Measurements from ENCODE around the gene POMP.

The POMP gene, protein sequence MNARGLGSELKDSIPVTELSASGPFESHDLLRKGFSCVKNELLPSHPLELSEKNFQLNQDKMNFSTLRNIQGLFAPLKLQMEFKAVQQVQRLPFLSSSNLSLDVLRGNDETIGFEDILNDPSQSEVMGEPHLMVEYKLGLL

DNA sequence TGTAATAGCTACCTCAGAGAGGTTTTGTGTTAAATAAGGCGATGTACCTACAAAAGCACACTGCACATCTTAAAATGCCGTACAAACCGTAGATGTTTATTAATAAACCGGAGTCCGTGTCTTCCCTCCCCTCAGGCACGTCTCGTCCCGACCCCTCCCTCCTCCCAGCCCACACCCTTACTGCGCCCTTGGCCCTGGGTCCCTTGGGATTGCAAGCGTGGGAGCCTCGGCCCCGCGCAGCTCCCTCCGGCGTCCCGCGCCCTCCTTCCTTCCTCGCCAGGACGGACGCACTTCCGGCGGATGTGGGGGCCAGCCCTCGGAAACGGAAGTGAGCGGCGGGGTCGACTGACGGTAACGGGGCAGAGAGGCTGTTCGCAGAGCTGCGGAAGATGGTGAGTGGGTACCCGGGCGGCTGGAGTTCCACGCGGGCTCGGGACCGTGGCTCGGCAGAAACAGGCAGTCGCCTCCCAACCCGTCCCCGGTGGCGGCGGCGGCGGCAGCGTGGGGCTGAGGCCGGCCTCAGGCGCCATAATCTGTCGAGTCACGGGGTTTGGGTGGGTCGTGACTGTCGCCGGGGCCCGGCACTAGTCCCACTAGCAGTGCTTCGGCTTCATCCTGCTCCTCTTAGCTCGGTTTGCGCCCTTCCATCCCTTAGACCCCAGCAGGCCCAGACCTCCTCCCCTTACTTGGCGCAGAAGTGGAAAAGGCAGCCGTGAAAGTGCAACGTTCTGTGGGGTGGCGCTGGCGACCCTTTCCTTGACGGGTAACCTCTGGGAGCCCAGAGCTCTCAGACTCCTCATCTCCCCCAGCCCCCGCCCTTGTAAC lies at the start of gene POMP:
TSS of gene POMP (plus strand) at position 335 of the 825 bp plus-strand sequence. CDS start at position 390, 55 bp downstream.
- FAIRE-seq = no peak

DNA sequence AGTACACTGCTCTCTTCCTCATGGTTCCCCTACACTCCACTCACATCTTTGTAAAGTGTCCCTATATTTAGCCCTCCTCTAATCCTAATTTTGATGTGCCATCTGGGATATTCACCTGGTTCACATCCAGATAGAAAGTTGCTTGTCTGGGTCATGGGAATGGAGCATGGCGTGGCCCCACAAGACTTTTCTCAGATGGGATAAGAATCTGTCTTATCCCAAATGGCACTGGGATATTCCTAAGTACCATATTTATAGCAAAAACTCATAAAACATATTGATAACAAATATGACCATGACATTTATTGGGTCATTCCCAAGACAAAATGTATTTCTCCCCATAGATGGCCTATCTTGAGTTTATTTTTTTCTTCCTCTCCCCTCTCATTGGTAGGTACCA lies 49.5 kb upstream of the POMP start:
- no peak for FAIRE-seq

DNA sequence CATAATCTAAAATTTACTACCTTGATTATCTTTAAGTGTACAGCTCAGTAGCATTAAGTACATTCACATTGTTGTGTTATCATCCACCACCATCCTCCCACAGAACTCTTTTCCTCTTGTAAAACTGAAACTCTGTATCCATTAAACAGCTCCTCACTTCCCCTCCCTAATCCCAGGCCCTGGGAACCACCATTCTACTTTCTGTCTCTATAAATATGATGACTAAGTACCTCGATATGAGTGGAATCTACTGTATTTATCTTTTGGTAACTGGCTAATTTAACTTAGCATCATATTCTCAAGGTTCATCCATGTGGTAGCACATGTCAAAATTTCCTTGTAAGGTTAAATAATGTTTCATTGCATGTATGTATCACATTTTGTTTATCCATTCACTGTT lies 49.0 kb upstream of the POMP start:
- FAIRE-seq = no peak

DNA sequence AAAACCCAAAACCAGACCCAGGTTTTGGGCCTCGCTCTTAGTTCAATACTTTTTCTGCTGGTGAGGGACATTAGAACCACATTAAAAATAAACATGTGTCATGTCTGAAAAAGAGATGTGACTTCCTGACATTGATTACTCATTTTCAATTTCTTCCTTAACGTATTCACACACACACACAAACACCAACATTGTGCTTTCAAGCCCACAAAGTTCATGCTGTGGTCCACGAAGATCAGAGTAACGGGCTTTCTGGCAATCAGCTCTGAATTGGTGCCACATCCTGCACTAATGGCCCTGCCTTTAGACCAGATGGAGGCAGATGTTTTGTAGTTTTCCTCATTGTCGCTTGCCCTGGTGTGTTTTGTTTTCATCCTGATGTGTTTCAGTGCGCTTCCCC lies 47.9 kb upstream of the POMP start:
- no peak for FAIRE-seq

DNA sequence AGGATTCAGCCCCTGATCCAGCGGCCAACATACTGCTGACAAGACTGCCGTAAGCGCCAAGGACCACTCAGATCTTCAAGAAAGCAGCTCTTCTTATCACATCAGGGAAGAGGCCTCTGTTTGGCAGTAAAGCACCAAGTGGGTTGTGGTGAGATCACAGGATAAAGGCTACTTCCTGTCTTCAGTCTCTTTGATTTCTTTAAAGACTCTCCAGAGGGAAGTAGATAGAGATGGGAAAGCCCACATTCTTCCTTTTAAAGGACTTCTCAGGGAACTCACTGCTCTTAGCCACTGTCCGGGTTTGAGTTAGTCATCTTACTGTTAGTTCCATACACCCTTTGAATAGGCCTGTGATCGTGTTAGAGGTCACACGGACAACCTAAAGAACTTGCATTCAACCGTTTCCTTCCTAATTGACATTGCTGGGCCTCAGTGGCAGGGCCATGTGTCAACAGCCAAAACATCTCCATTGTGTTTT lies 47.2 kb upstream of the POMP start:
- no peak for FAIRE-seq

DNA sequence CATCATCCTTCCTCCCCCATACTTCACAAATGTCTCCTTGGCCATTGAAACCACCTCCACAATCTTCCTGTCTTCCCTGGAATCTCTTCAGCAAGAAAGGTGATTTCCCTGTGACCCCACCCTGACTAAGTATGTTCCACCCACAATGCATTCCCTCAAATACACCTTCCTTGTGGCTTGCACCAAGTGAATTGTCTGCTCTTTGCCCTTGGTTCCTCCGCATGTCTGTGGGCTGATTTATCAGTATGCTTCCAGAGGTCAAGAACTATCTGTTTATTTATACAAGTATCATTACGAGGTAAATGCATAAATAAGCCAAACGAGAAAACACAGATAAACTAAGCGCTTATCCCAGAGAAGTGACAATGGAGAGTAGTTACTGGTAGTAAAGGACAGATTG lies 45.4 kb upstream of the POMP start:
- FAIRE-seq = no peak

DNA sequence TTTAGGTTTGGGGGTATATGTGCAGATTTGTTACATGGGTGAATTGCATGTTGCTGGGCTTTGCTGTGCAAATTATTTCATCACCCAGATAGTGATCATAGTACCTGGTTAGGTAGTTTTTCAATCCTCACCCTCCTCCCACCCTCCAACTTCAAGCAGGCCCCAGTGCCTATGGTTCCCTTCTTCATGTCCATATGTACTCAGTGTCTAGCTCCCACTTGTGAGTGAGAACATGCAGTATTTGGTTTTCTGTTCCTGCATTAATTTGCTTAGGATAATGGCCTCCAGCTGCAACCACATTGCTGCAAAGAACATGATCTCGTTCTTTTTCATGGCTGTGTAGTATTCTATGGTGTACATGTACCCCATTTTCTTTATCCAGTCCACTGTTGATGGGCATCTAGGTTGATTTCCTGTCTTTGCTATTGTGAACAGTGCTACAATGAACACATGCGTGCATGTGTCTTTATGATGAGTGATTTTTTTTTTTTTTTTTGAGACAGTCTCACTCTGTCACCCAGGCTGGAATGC lies 42.9 kb upstream of the POMP start:
- FAIRE-seq = no peak

DNA sequence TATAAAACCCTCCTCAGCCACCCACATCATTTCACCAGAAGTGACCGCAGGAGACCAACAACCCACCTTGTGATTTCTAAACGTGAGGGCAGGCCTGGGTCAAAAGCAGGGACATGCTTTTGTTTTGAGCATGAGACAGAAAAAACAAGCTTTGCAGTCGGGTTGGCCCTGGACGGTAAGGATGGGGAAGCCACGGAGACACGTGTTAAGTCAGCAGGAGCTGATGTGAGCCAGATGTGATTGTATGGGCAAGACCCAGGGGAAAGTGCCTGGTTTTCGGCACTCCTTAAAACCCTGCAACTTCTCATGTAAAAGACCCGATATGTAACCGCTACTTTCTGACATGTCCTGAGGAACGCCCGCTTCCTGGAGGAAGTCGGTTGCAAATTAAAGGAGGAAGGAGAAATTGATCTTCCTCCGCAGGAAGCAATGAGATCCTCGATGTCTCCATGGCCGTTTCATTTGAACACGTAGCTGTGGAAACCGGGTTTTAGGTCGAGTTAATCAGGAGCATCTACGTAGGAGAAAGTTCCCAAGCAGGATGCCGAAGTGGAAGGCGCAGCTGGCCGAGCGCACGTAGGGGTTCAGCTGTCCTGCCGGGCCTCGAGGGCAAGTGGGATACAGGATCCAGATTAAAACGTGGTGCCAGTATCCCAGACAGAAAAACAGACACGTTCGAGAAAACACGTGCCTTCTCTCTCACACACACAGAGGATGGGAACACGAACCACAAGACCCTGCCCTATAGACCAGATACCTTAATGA lies 40.5 kb upstream of the POMP start:
- no peak for FAIRE-seq

DNA sequence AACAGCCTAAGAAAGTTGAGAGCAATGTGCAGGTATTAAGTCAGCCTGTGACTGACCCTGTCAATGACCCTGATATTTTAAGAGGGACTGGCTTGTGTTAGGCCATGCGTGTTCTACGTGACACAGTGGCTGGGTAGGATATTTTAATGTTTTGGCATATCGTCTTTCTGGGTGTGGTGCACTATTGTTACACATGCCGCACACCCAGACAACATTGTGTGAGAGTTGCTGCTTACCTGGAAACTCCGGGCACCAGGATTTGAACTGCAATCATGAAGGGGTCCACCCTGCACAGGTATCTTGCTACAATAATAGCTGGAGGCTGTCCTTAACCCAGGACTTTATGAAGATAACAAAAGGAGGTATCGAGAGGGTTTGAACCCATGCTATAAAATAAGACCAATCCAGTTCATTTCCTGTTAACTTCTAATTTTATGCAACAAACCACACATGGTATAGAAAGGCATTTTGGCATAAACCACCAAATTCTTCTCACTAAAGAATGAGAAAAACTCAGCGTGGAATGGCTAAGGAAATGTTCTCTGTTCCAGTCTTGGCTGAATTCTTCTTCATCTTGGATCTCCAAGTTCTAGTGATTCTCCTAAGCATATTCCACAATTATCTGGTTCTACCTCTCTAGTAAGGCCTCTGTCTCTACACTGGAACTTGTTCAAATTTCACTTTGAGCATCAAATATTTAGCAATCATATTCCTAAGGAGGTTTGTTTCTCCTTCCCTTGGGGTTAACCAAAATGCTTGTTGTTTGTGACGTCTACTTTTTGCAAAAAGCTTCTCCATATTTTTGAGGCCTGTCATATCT lies 38.7 kb upstream of the POMP start:
- no peak for FAIRE-seq

DNA sequence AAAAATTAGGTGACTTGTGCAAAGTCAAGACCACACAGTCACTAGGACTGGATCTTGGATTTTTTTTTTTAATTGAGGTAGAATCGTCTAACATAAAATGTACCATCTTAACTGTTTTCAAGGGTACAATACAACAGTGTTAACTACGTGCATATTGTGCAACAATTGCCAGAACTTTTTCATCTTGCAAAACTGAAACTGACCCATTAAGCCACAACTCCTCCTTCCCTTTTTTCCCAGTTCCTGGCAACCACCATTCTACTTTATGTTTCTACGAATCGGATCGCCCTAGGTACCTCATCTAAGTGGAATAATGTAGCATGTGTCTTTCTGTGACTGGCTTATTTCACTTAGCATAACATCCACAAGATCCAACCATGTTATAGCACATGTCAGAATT lies 37.5 kb upstream of the POMP start:
- no peak for FAIRE-seq

DNA sequence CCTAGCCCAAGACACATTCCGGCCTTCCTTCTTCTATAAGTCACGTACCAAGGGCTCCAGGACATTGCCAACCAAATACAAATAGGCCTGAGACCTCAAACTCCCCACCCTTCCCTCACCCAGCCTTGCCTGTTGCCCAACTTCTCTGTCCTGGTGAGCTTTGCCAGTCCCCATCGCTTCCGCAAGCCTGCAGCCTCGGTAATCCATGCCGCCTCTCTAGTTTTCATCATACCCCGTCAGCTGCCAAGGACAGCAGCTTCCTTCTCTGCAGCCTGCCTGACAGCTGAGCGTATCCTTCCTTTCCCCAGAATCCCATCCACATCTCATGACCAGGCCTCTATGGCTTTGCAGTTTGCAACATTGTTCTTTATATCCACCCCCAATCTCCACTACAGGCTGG lies 36.6 kb upstream of the POMP start:
- FAIRE-seq = no peak

DNA sequence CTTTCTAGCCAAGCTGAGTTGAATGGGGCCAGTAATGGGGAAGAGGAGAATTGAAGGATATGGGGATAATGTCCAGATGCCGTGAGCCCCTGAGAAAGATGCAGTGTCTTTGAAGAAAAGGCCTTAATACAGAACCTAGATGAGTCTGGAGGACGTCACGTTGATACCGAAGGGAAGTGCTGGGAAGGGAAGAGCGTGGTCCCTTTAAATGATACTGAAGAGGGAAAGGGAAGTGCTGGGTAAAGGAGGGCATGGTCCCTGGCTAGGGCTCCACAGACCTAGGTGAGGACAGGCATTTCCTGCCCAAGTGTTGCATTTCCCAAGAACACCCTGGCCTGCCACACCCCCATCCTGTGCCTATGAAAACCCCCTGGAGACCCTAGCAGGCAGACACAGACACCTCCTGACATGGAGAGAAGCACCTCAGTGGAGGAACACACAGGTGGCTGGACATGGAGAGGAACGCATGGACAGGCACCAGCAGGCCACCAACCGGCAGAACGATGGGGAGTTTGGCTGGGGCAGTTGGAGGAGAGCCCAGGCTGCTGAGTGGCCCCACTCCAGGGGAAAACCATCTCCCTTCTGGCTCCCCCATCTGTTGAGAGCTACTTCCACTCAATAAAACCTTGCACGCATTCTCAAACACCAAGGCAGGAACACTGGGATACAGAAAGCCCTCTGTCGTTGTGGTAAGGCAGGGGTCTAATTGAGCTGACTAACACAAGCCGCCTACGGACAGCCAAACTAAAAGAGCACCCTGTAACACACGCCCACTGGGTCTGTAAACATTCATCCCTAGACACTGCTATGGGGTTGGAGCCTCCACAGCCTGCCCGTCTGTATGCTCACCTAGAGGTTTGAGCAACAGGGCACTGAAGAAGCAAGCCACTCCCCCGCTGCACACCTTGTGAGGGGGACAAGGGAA lies 34.9 kb upstream of the POMP start:
- FAIRE-seq = no peak

DNA sequence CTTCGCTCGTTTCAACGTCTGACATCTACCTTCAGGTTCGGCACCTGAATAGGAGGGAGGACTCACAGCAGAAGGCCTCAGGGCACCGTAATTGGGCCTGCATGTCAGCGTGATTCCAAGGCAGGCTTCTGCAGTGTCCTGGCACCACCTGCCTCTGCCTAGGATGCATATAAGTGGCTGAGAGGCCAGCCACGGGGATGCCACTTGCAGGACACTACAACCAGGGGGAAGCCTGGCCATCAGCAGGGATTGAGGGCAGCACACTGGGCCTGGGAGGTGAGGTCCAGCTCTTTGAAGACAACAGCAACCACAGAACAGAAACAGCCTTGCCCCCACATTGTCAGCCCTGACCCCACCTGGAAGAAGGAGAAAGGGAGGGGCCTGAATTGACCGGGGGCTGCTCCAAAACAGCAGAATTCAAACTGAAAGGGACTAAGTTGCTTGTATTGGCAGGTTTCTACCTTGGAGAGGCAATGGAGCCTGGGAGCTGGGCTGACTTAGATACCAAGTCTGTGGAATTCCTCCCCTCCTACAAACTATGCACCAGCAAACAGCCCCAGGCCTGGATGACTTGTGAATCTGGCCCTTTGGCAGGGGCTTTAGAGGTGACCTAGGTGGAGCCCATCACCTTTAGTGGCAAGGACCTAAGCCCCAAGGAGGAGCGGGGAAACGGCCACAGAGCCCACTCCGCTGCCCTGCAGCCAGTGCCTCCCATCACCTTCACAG lies 34.1 kb upstream of the POMP start:
- no peak for FAIRE-seq

DNA sequence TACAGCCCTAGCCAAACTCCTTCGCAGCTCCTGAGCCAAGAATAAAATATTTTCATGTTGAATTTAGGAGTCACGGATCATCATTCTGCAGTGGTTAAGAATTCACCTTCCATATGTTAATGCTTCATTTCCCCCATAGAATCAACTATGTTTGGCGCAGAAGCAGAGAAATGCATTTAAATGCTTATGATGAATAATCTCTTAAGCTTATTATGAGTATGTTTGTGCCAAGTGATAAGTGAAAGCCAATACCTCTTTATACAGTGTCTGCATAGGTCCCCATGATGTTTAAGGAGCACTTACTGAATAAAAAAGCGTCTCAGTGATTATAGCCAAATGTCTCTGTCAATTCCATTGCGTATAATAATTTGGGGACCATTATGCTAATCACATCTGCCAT lies 32.7 kb upstream of the POMP start:
- FAIRE-seq = no peak

DNA sequence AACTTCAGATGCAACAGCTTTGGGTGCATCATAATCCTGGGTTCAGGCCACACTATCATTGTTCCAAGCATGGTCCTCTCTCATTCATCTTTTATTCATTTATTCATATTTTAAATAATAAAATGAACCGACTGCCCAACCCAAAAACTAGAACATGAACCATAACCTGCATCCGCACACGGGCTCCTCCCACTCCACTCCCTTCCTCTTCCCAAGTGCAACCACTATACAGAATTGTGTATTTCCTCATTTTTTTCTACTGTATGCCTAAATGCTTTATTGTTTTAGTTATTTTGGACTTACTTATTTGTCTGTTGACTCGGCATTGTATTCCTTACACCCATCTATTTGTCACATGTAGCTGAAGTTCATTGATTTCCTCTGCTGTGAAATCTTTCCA lies 30.7 kb upstream of the POMP start:
- FAIRE-seq = no peak

DNA sequence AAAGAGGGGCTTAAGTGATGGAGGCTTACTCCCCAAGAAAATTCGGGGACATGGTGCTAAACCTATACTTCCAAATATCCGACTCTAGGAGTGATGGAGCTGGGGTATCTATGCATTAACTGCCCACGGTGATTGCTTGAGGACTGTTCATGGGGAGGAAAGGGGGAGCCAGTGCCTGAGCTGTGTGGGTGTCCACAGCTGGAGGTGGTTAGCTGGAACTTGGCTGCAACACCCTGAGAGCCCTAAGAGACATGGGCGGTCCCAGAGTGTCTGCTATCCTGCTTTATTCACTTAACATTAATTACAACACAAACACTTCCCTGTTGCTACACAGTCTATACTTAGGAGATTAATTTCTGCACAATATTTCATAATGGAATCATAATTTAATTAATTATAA lies 28.1 kb upstream of the POMP start:
- no peak for FAIRE-seq

DNA sequence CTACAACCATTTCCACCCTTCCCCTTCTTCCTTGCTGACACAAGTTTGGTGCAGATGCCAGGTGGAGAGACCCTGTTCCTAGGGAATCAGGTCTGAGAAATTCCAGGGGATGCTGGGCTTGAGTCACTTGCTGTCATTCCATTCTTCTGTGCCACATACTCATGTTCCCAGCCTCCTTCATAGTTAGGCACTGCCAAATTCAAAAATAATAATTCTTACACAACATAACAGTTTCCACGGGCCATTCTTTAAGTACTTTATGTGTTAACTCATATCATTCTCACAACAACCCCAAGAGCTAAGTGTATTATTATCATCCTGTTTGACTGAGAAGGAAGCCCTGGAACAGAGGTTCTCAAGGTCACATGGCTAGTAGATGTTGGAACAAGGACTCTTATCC lies 27.1 kb upstream of the POMP start:
- FAIRE-seq = no peak

DNA sequence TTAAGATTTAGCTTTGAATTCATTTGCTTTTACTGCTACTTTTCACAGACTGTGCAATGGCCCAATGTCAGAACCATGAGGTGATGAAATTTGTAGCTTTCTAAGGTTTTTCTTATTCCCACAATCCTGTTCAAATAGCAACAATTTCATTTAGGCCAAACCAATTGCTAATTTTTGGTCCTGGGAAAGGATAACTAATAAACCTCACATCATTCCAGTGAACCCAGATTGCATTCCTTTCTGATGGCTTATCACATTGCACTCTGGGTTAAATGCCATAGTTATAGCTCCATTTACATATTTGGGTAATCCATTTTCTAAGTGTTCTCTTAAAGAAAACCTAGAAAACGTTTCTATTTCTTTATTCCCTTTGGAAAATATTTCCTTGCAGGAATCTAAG lies 22.9 kb upstream of the POMP start:
- FAIRE-seq = no peak

DNA sequence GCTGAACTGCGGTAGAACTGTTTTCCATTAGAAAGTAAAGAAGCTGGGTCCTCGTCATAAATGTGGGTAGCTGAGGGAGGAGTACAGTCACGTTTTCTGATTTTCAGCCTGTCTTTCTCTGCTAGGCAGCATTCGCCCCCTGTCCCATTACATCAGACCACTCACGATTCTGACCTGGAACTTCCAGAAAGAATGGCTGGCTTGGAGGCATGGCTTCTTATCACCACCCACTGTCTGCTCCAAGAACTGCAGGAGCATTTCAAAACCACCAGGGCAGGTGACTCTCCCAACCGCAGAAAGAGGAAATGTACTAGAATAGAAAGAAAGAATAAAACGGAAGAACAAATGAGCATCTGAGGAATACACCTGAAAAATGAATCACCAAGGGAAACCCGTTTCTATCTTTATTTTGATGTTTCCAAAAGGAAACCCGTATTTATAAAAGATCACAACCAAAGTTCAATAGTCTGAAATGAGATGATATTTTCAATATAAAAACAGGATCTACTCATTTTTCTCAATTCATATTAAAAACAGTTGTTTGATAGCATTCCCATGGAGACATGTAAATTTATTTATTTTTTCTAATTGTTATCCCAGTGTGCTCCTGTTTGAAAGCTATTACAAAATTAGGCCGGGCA lies 22.1 kb upstream of the POMP start:
- FAIRE-seq = no peak

DNA sequence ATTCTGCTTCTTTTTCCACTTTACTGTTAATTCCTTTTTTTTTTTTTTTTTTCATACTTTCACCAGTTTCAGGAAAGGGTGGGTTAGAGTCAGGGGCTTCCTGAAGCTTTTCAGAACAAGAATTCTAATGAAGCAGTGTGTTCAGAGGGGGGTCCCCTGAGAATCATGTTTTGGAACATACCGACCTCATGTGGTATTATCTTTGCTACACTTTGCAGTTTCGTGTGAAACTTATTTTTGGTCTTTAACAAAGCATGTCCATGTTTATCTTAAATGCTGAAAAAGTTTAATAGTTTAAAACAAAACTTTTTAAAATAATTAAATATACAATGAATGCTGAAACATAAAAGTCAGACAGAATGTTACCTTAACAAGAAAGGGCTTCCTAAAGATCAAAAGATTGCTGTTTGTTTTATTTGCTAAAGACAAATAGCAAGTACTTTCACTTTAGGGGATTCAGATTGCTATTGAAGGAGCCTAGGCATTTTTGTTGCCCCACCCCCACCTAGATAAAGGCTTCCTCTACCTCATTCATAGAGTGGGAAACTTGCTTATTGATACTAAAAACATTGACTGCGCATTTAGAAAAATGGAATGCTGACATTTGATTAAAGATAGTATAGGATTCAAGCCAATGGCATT lies 21.1 kb upstream of the POMP start:
- no peak for FAIRE-seq

All from islet of Langerhans (tissue), 1 donor.